Endothelial cell (in vitro differentiated cells): ENCODE measurements around the gene ATP5PB. TPM values are rescaled to one million over a fixed set of nuclear protein-coding genes. Genes with fewer than 3 reads are reported as not detected.

Experiments
- DNase-seq: peaks from one replicate; pipeline ENCODE4 v3.0.0; 2021; ENCODE audit warnings: low spot score
- H3K27ac Mint-ChIP-seq: one replicate; pipeline ENCODE4 v1.8.0; 2021; ENCODE audit warnings: mixed read lengths, inconsistent platforms; ENCODE audit not compliant: unreplicated experiment
- H3K27me3 Mint-ChIP-seq: one replicate; pipeline ENCODE4 v1.8.0; 2021; ENCODE audit warnings: mild to moderate bottlenecking, moderate library complexity, mixed read lengths, inconsistent platforms; ENCODE audit not compliant: unreplicated experiment
- H3K36me3 Mint-ChIP-seq: one replicate; pipeline ENCODE4 v1.8.0; 2021; ENCODE audit warnings: mild to moderate bottlenecking, low read depth, mixed read lengths, inconsistent platforms; ENCODE audit not compliant: unreplicated experiment
- H3K4me1 Mint-ChIP-seq: one replicate; pipeline ENCODE4 v1.8.0; 2021; ENCODE audit warnings: mild to moderate bottlenecking, mixed read lengths, inconsistent platforms; ENCODE audit not compliant: unreplicated experiment
- H3K4me3 Mint-ChIP-seq: one replicate; pipeline ENCODE4 v1.8.0; 2021; ENCODE audit warnings: mild to moderate bottlenecking, mixed read lengths, inconsistent platforms; ENCODE audit not compliant: unreplicated experiment
- H3K9me3 Mint-ChIP-seq: one replicate; pipeline ENCODE4 v1.8.0; 2021; ENCODE audit warnings: mixed read lengths, inconsistent platforms; ENCODE audit not compliant: unreplicated experiment
- long read RNA-seq: library from polyadenylated mRNA; unstranded; transcript quantifications from one replicate; pipeline ENCODE4 v2.0.0, GENCODE V29; 2020; ENCODE audit not compliant: unreplicated experiment
- total RNA-seq: library from RNA; stranded (reverse); fragmentation: NEBNext Ultra II Directional; extraction: Animal tissue kit (Norgen Biotek cat#: 25700); gene quantifications from one replicate; pipeline ENCODE4 v1.2.1, GENCODE V29; 2021; ENCODE audit not compliant: unreplicated experiment
- TF ChIP-seq, protein P1 (sequence below): fragments of 200-600 bp; sonication (generic); IDR thresholded peaks from one replicate; pipeline ENCODE4 v1.5.0; 2021; ENCODE audit warnings: antibody characterized with exemption; ENCODE audit not compliant: unreplicated experiment

ATP5PB gene, protein sequence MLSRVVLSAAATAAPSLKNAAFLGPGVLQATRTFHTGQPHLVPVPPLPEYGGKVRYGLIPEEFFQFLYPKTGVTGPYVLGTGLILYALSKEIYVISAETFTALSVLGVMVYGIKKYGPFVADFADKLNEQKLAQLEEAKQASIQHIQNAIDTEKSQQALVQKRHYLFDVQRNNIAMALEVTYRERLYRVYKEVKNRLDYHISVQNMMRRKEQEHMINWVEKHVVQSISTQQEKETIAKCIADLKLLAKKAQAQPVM
- 211 TPM for total RNA-seq
- long read RNA-seq, transcript ATP5PB-202 (7 exons, 3,156 nt) = major isoform, 195 of 206 reads
- long read RNA-seq, partial matches to known transcripts = 5 of 206 reads
- long read RNA-seq, other reads (novel, unspliced or antisense) = 2 of 206 reads

DNA sequence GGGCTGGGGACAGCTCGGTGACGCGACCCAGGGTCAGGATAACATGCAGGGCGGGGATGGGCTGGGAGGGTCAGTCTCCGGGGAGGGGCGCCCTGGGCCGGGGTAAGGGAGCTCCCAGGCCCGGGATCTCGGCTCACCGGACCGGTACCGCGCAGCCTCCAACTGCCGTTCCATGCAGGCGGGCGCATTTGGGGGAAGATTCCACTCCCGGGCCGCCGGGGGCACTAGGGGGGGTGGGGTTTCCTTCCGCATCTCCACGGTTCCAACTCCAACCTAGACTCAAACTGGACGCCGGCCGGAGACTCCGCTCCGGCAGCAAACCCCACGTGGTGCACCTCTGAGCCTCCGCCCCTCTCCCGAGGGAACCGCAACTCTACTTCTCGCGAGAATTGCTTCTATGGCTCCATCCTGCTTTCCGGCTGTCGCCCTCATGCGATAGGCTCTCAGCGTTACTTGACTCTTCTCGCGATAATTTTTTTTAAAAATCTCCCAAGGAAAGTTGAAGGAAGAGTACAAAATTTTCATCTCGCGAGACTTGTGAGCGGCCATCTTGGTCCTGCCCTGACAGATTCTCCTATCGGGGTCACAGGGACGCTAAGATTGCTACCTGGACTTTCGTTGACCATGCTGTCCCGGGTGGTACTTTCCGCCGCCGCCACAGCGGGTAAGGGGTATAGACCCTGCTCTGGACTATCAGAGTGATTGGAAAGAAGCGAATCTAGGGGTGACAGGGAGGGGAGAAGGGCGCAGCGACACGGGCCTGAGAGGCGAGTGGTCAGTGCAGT is at the start of gene ATP5PB, which contains the start of gene WDR77:
Gene ATP5PB, plus strand, starts transcription at position 547 of the 785 bp plus-strand sequence. Its CDS starts 78 bp downstream, at position 625.
Gene WDR77, minus strand, starts transcription at position 339 of the 785 bp plus-strand sequence. Its CDS starts 87 bp downstream, at position 252.
- peak within 1 kb of the TSS; percentile 99 for H3K27ac Mint-ChIP-seq
- peak within 1 kb of the TSS; percentile 99 for H3K4me3 Mint-ChIP-seq
- H3K36me3 Mint-ChIP-seq = peaks cover 13% of the 10 kb centered on the region
- peak; percentile 87 for DNase-seq
- H3K4me1 Mint-ChIP-seq = peaks cover 40% of the 10 kb centered on the region
- no peaks in the 10 kb centered on the region for H3K9me3 Mint-ChIP-seq
- peaks cover 7% of the 10 kb centered on the region for H3K27me3 Mint-ChIP-seq
- TF ChIP-seq, protein P1, sequence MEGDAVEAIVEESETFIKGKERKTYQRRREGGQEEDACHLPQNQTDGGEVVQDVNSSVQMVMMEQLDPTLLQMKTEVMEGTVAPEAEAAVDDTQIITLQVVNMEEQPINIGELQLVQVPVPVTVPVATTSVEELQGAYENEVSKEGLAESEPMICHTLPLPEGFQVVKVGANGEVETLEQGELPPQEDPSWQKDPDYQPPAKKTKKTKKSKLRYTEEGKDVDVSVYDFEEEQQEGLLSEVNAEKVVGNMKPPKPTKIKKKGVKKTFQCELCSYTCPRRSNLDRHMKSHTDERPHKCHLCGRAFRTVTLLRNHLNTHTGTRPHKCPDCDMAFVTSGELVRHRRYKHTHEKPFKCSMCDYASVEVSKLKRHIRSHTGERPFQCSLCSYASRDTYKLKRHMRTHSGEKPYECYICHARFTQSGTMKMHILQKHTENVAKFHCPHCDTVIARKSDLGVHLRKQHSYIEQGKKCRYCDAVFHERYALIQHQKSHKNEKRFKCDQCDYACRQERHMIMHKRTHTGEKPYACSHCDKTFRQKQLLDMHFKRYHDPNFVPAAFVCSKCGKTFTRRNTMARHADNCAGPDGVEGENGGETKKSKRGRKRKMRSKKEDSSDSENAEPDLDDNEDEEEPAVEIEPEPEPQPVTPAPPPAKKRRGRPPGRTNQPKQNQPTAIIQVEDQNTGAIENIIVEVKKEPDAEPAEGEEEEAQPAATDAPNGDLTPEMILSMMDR = no peak

DNA sequence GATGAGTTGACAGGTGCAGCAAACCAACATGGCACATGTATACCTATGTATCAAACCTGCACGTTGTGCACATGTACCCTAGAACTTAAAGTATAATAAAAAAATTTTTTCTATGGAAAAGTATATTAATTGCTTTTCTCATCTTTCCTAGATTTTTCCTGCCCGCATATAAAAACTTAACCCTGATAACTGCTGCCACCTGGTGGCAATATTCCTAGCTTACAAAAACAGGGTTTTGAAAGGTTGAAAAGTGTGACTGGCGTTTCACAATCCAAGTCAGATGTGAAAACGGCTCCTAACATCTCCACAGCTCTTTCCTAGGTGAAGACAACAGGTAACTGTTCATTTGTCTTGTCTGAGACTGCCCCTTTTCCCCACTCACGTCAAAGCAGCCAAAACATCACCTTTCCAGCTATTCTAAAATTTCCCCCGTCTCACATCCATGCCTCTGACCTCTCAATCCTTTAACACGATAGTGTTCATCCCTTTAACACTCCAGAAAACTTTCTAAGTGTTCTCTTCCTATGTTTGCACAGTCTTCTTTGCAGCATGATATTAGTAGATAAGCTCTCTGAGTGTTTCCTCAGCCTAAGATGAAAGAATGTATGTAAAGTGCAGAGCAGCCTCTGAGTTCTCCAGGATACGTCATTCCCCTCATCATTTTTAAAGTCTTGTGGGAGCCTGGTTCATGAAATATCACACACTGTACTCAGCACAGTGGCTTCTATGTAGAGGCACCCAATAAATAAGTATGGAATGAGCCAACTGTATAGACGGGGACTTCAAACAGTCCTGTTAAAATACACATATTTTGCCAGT is 49.3 kb upstream of the ATP5PB start:
- no peaks in the 10 kb centered on the region for H3K9me3 Mint-ChIP-seq
- H3K27ac Mint-ChIP-seq = no peak overlapping the region
- H3K27me3 Mint-ChIP-seq = peaks cover 2% of the 10 kb centered on the region
- no peaks in the 10 kb centered on the region for H3K4me1 Mint-ChIP-seq
- no peaks in the 10 kb centered on the region for H3K36me3 Mint-ChIP-seq
- DNase-seq = peak; percentile 53
- TF ChIP-seq, protein P1 = peak; percentile 77
- H3K4me3 Mint-ChIP-seq = no peak overlapping the region

DNA sequence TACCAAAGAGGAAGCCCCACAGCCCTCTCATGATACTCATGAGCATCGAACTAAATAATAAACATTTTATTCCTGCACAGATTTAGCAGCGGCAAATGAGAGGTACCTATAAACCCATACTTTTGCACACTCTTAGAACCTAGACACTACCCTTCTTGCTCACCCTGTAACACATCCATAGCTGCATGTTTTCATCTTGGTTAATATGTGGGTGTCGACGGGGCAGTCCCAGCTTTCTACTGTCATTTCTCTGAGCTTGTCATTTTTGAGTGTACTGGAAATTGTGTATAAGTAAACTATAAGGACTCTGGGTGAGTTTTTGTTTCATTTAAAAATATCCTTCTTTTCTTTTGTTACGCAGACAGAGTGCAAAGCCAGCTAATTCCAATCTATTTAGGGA is 47.2 kb upstream of the ATP5PB start:
- DNase-seq = no peak
- TF ChIP-seq, protein P1 = no peak
- H3K36me3 Mint-ChIP-seq = no peaks in the 10 kb centered on the region
- H3K4me1 Mint-ChIP-seq = peaks cover 5% of the 10 kb centered on the region
- H3K4me3 Mint-ChIP-seq = no peak overlapping the region
- H3K9me3 Mint-ChIP-seq = no peaks in the 10 kb centered on the region
- H3K27ac Mint-ChIP-seq = no peak overlapping the region
- no peaks in the 10 kb centered on the region for H3K27me3 Mint-ChIP-seq

DNA sequence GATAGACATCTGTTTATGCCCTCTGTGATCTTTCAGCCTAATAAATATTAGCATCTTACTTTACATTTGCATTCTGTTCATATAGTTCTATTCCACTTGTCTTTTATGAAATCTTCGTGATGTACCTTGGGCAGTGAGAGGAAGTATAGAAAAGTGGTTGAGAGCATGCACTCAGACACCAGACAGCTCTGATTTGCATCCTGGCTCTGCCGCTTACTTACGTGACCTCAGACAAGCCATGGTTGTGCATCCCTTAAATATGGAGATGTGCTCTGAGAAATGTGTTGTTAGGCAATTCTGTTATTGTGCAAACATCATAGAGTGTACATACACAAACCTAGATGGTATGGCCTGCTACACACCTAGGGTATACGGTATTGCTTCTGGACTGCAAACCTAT is 44.7 kb upstream of the ATP5PB start:
- TF ChIP-seq, protein P1 = no peak
- no peak overlapping the region for H3K4me3 Mint-ChIP-seq
- peaks cover 5% of the 10 kb centered on the region for H3K4me1 Mint-ChIP-seq
- no peaks in the 10 kb centered on the region for H3K9me3 Mint-ChIP-seq
- H3K27me3 Mint-ChIP-seq = no peaks in the 10 kb centered on the region
- H3K36me3 Mint-ChIP-seq = no peaks in the 10 kb centered on the region
- no peak for DNase-seq
- H3K27ac Mint-ChIP-seq = no peak overlapping the region
